Measurements from ENCODE around the gene C19orf44. TPM values are rescaled to one million over a fixed set of nuclear protein-coding genes. Genes with fewer than 3 reads are reported as not detected.

The C19orf44 gene
- total RNA-seq, 2 donors from 2014 or later: 7.9 TPM

DNA sequence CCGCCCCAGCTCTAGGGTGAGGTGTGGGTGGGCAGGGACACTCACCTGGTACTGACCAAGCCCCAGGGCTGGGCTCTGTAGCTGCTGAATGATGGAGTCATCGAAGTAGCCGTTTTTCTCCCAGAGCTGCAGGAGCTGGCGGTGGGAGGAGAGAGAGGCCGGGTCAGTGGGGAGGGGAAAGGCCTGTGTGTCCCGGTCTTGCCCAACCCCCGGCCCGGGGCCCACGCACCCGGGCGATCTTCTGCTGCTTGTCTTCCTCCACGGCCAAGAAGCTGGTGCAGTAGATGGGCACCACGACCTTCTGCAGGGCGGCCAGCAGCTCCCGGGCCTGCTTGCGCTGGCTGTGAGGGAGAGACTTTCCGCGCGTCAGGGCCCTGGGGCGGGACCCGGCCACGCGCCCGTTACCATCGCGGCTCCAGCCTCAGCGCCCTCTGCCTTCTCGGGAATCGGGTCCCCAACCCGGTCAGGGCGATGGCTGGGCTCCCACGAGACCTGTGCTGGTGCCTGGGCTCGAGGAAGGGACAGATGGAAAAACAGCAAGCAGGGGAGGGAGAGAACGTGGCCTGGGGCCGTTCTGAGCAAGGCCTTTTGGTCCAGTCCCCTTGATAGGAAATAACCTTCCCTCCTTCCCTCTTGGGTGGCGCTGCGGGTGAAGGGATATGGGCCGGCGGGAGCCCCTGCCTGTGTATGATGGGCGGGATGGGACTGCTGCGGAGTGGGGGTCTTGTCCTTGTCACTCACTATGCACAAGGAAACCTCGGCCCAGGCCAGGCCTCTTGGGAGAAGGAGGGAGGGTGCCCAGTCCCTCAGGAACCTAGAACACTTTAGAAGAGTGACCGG lies 34.6 kb downstream of the C19orf44 start:
- Histone ChIP-seq H3K4me3 (ENCODE audit: low read length) (no peak overlapping the region), H3K27me3 (ENCODE audit: control insufficient read depth, insufficient read depth, low read length, poor library complexity, severe bottlenecking) (no peaks in the 10 kb centered on the region), H3K4me1 (ENCODE audit: control insufficient read depth, insufficient read depth, low read length) (no peaks in the 10 kb centered on the region), H3K9me3 (ENCODE audit: control insufficient read depth, low read length) (no peaks in the 10 kb centered on the region), H3K9ac (ENCODE audit: extremely low read depth, low read length, poor library complexity, severe bottlenecking) (no peak overlapping the region), H3K27ac (ENCODE audit: low read depth, low read length) (no peak overlapping the region), H3K36me3 (ENCODE audit: control insufficient read depth, insufficient read depth, low read length) (peaks cover 91% of the 10 kb centered on the region)
- no peaks in the 10 kb centered on the region for H3K9me3 Mint-ChIP-seq
- no peak overlapping the region for H3K27ac Mint-ChIP-seq
- no peak overlapping the region for H3K4me3 Mint-ChIP-seq
- no peak for DNase-seq
- no peaks in the 10 kb centered on the region for H3K27me3 Mint-ChIP-seq (ENCODE audit: insufficient read depth)
- H3K4me1 Mint-ChIP-seq: no peaks in the 10 kb centered on the region
- TF ChIP-seq, protein P1, sequence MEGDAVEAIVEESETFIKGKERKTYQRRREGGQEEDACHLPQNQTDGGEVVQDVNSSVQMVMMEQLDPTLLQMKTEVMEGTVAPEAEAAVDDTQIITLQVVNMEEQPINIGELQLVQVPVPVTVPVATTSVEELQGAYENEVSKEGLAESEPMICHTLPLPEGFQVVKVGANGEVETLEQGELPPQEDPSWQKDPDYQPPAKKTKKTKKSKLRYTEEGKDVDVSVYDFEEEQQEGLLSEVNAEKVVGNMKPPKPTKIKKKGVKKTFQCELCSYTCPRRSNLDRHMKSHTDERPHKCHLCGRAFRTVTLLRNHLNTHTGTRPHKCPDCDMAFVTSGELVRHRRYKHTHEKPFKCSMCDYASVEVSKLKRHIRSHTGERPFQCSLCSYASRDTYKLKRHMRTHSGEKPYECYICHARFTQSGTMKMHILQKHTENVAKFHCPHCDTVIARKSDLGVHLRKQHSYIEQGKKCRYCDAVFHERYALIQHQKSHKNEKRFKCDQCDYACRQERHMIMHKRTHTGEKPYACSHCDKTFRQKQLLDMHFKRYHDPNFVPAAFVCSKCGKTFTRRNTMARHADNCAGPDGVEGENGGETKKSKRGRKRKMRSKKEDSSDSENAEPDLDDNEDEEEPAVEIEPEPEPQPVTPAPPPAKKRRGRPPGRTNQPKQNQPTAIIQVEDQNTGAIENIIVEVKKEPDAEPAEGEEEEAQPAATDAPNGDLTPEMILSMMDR (conservative IDR thresholded peaks at IDR 0.05): no peak
- peaks cover 75% of the 10 kb centered on the region for H3K36me3 Mint-ChIP-seq (ENCODE audit: low read depth)
- WGBS, 2 experiments (ENCODE audit: insufficient coverage in 1 of 2, insufficient read length in 1 of 2): 96 to 98% methylated on average over 28 to 43 of the region's 43 CpGs

DNA sequence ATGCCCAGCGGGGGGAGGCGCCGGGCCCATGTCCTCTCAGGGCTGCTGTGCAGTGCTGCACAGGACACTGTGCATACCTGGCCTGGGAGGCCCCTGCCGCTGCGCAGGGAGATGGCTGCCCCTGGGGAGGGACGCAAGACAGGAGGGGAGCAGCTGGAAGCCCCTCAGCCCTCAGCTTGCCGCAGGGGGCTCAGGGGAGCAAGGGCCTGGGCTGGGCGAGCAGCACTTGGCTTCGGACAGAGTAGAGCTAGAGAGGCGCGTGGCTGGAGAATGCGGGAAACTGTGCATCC lies 35.1 kb downstream of the C19orf44 start:
- Histone ChIP-seq H3K9me3 (ENCODE audit: control insufficient read depth, low read length) (no peaks in the 10 kb centered on the region), H3K27me3 (ENCODE audit: control insufficient read depth, insufficient read depth, low read length, poor library complexity, severe bottlenecking) (no peaks in the 10 kb centered on the region), H3K4me1 (ENCODE audit: control insufficient read depth, insufficient read depth, low read length) (no peaks in the 10 kb centered on the region), H3K27ac (ENCODE audit: low read depth, low read length) (no peak overlapping the region), H3K9ac (ENCODE audit: extremely low read depth, low read length, poor library complexity, severe bottlenecking) (no peak overlapping the region), H3K36me3 (ENCODE audit: control insufficient read depth, insufficient read depth, low read length) (peaks cover 91% of the 10 kb centered on the region), H3K4me3 (ENCODE audit: low read length) (no peak overlapping the region)
- peaks cover 76% of the 10 kb centered on the region for H3K36me3 Mint-ChIP-seq (ENCODE audit: low read depth)
- no peaks in the 10 kb centered on the region for H3K9me3 Mint-ChIP-seq
- no peak overlapping the region for H3K27ac Mint-ChIP-seq
- no peak for DNase-seq
- H3K4me1 Mint-ChIP-seq: no peaks in the 10 kb centered on the region
- TF ChIP-seq, protein P1 (conservative IDR thresholded peaks at IDR 0.05): no peak
- H3K27me3 Mint-ChIP-seq (ENCODE audit: insufficient read depth): no peaks in the 10 kb centered on the region
- no peak overlapping the region for H3K4me3 Mint-ChIP-seq
- 96 to 98% methylated on average over 8 to 12 of the region's 12 CpGs for WGBS, 2 experiments (ENCODE audit: insufficient coverage in 1 of 2, insufficient read length in 1 of 2)

DNA sequence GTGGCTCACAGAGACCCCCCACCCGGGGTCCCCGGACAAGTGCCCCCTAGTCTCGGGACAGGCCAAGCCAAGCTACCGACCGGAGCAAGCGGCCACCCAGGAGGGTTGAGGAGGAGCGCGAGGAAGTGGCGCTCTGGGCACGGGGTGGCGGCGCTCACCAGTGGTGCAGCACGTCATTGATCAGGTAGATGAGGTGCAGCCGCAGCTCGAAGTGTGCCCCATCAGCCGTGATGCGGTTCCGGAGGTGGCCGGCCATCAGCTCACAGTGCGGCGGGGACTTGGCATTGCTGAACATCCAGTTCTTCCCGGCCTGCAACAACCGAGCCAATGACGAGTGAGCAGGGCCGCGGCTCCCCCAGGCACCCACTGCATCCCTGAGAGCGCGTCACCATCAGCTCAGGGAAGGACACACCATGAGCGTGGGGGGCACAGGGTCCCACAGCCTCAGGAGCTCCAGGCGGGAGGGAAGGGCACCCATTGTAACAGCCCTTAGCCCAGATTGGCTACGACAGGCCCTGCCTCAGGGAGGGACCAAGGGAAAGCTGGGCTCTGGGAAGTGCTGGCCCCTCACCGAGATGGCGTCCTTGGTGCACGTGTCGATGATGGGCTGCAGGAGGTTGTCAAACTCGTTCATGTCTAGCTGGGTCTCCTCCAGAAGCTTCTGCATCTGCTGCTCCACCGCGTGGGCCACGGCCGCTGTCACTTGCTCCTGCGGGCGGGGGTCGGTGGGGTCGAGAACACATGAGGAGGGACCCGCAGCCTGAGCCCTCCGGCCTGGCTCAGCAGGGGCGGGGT lies 36.4 kb downstream of the C19orf44 start:
- no peak overlapping the region for H3K9ac ChIP-seq (ENCODE audit: extremely low read depth, low read length, poor library complexity, severe bottlenecking)
- H3K4me1 ChIP-seq (ENCODE audit: control insufficient read depth, insufficient read depth, low read length): no peaks in the 10 kb centered on the region
- H3K27me3 ChIP-seq (ENCODE audit: control insufficient read depth, insufficient read depth, low read length, poor library complexity, severe bottlenecking): no peaks in the 10 kb centered on the region
- peaks cover 80% of the 10 kb centered on the region for H3K36me3 Mint-ChIP-seq (ENCODE audit: low read depth)
- peaks cover 83% of the 10 kb centered on the region for H3K36me3 ChIP-seq (ENCODE audit: control insufficient read depth, insufficient read depth, low read length)
- H3K9me3 ChIP-seq (ENCODE audit: control insufficient read depth, low read length): no peaks in the 10 kb centered on the region
- H3K27me3 Mint-ChIP-seq (ENCODE audit: insufficient read depth): no peaks in the 10 kb centered on the region
- no peak for DNase-seq
- no peak overlapping the region for H3K4me3 Mint-ChIP-seq
- H3K9me3 Mint-ChIP-seq: no peaks in the 10 kb centered on the region
- WGBS, 2 experiments (ENCODE audit: insufficient coverage in 1 of 2, insufficient read length in 1 of 2): 95 to 98% methylated on average over 43 to 47 of the region's 47 CpGs
- no peak overlapping the region for H3K27ac Mint-ChIP-seq
- H3K4me1 Mint-ChIP-seq: no peaks in the 10 kb centered on the region
- TF ChIP-seq, protein P1 (conservative IDR thresholded peaks at IDR 0.05): no peak
- H3K27ac ChIP-seq (ENCODE audit: low read depth, low read length): no peak overlapping the region
- no peak overlapping the region for H3K4me3 ChIP-seq (ENCODE audit: low read length)

All from endodermal cell (in vitro differentiated cells).